H9 (cell line): Measurements from ENCODE around the gene CHSY1. TPM values are rescaled to one million over a fixed set of nuclear protein-coding genes. Genes with fewer than 3 reads are reported as not detected.

Experiments used
- DNase-seq: peaks from one replicate; pipeline ENCODE4 v3.0.0-alpha.2; 2017
- H2AFZ ChIP-seq: one replicate; pipeline ENCODE4 v1.6.1; 2013; ENCODE audit warnings: mild to moderate bottlenecking, low read length, control low read depth, moderate library complexity
- H2AK5ac ChIP-seq: 2 replicates; pipeline ENCODE4 v1.6.1; 2013; ENCODE audit warnings: low read length, control low read depth, mixed read lengths; ENCODE audit not compliant: insufficient read length
- H2BK120ac ChIP-seq: one replicate; pipeline ENCODE4 v1.6.1; 2013; ENCODE audit warnings: low read depth, mild to moderate bottlenecking, low read length, control low read depth, inconsistent platforms; ENCODE audit not compliant: poor library complexity, severe bottlenecking
- H2BK12ac ChIP-seq: 2 replicates; pipeline ENCODE4 v1.6.1; 2013; ENCODE audit warnings: low read length, control low read depth, mixed read lengths, low read depth; ENCODE audit not compliant: insufficient read length
- H2BK15ac ChIP-seq: 2 replicates; pipeline ENCODE4 v1.6.1; 2013; ENCODE audit warnings: low read depth, low read length, control low read depth
- H2BK20ac ChIP-seq: one replicate; pipeline ENCODE4 v1.6.1; 2013; ENCODE audit warnings: low read depth, mild to moderate bottlenecking, low read length, control low read depth, inconsistent platforms; ENCODE audit not compliant: poor library complexity, severe bottlenecking
- H2BK5ac ChIP-seq: 2 replicates; pipeline ENCODE4 v1.6.1; 2013; ENCODE audit warnings: low read length, control low read depth, mixed read lengths; ENCODE audit not compliant: insufficient read length
- H3K14ac ChIP-seq: 2 replicates; pipeline ENCODE4 v1.6.1; 2013; ENCODE audit warnings: low read length, control low read depth; ENCODE audit not compliant: insufficient read depth
- H3K18ac ChIP-seq: 2 replicates; pipeline ENCODE4 v1.6.1; 2013; ENCODE audit warnings: low read depth, mild to moderate bottlenecking, mixed read lengths, low read length, control low read depth; ENCODE audit not compliant: insufficient read length
- H3K23ac ChIP-seq: 2 replicates; pipeline ENCODE4 v1.6.1; 2013; ENCODE audit warnings: low read length, control low read depth, mixed read lengths, low read depth; ENCODE audit not compliant: insufficient read length
- H3K23me2 ChIP-seq: 2 replicates; pipeline ENCODE4 v1.6.1; 2013; ENCODE audit warnings: low read depth, mild to moderate bottlenecking, mixed read lengths, low read length, control low read depth; ENCODE audit not compliant: insufficient read length, poor library complexity, severe bottlenecking
- H3K27ac ChIP-seq: 2 replicates; pipeline ENCODE4 v1.5.1; 2013; ENCODE audit warnings: low read length, control low read depth, mixed read lengths, low read depth; ENCODE audit not compliant: insufficient read length
- H3K27me3 ChIP-seq: 2 replicates; pipeline ENCODE4 v1.6.1; 2013; ENCODE audit warnings: low read length, control low read depth, inconsistent platforms; ENCODE audit not compliant: insufficient read depth
- H3K4ac ChIP-seq: 2 replicates; pipeline ENCODE4 v1.6.1; 2013; ENCODE audit warnings: low read depth, mild to moderate bottlenecking, control low read depth, inconsistent platforms, low read length, moderate library complexity
- H3K4me1 ChIP-seq: 2 replicates; pipeline ENCODE4 v1.6.1; 2013; ENCODE audit warnings: low read length, control low read depth, inconsistent platforms; ENCODE audit not compliant: insufficient read depth
- H3K4me2 ChIP-seq: 2 replicates; pipeline ENCODE4 v1.6.1; 2013; ENCODE audit warnings: low read length, control low read depth, mixed read lengths; ENCODE audit not compliant: insufficient read length, insufficient read depth
- H3K56ac ChIP-seq: 2 replicates; pipeline ENCODE4 v1.6.1; 2013; ENCODE audit warnings: low read depth, mild to moderate bottlenecking, mixed read lengths, low read length, control low read depth; ENCODE audit not compliant: insufficient read length
- H3K79me1 ChIP-seq: 2 replicates; pipeline ENCODE4 v1.6.1; 2013; ENCODE audit warnings: low read depth, mild to moderate bottlenecking, moderate library complexity, low read length, control low read depth, inconsistent platforms; ENCODE audit not compliant: insufficient read depth, poor library complexity, severe bottlenecking
- H3K79me2 ChIP-seq: 2 replicates; pipeline ENCODE4 v1.6.1; 2013; ENCODE audit warnings: low read length, control low read depth, inconsistent platforms; ENCODE audit not compliant: insufficient read depth
- H3K9ac ChIP-seq: 2 replicates; pipeline ENCODE4 v1.6.1; 2013; ENCODE audit warnings: low read length, control low read depth, mixed read lengths; ENCODE audit not compliant: insufficient read length; ENCODE audit errors: extremely low read depth
- H3K9me3 ChIP-seq: one replicate; pipeline ENCODE4 v1.6.1; 2013; ENCODE audit warnings: low read depth, low read length, inconsistent platforms; ENCODE audit not compliant: control insufficient read depth
- H3T11ph ChIP-seq: one replicate; pipeline ENCODE4 v1.6.1; 2013; ENCODE audit warnings: mild to moderate bottlenecking, low read length, control low read depth, inconsistent platforms
- H4K20me1 ChIP-seq: one replicate; pipeline ENCODE4 v1.6.1; 2013; ENCODE audit not compliant: control insufficient read depth, insufficient read length, insufficient read depth
- H4K5ac ChIP-seq: 2 replicates; pipeline ENCODE4 v1.6.1; 2013; ENCODE audit warnings: low read depth, mild to moderate bottlenecking, mixed read lengths, low read length, control low read depth; ENCODE audit not compliant: insufficient read length
- H4K8ac ChIP-seq: replicated peaks from 2 replicates; pipeline ENCODE4 v1.6.1; 2013; ENCODE audit warnings: low read length, control low read depth, mixed read lengths, low read depth; ENCODE audit not compliant: insufficient read length
- H4K91ac ChIP-seq: 2 replicates; pipeline ENCODE4 v1.6.1; 2013; ENCODE audit warnings: low read depth, mild to moderate bottlenecking, moderate library complexity, mixed read lengths, low read length, control low read depth; ENCODE audit not compliant: insufficient read length
- H3K27ac Mint-ChIP-seq, 3 experiments: 2 replicates in 2 of 3; 3 replicates in 1 of 3; pipeline ENCODE4 v1.8.0; 2020 to 2021; ENCODE audit warnings: mixed read lengths in 3 of 3, mild to moderate bottlenecking in 1 of 3, moderate library complexity in 1 of 3
- H3K27me3 Mint-ChIP-seq: 2 replicates; pipeline ENCODE4 v1.8.0; 2021; ENCODE audit warnings: low read depth, mild to moderate bottlenecking, moderate library complexity, mixed read lengths
- H3K36me3 Mint-ChIP-seq, 3 experiments: 2 replicates in 2 of 3; 3 replicates in 1 of 3; pipeline ENCODE4 v1.8.0; 2020 to 2021; ENCODE audit warnings: low read depth in 3 of 3, mixed read lengths in 3 of 3; ENCODE audit not compliant: insufficient read depth in 1 of 3
- H3K4me1 Mint-ChIP-seq, 2 experiments: 2 replicates each; pipeline ENCODE4 v1.8.0; 2020; ENCODE audit warnings: mixed read lengths in 2 of 2
- H3K4me3 Mint-ChIP-seq, 2 experiments: 2 replicates in 1 of 2; 3 replicates in 1 of 2; pipeline ENCODE4 v1.8.0; 2020 to 2021; ENCODE audit warnings: mild to moderate bottlenecking in 2 of 2, mixed read lengths in 2 of 2, moderate library complexity in 1 of 2
- H3K9me3 Mint-ChIP-seq, 2 experiments: 2 replicates in 1 of 2; 3 replicates in 1 of 2; pipeline ENCODE4 v1.8.0; 2020; ENCODE audit warnings: mild to moderate bottlenecking in 2 of 2, mixed read lengths in 2 of 2, moderate library complexity in 1 of 2
- CTCF ChIP-seq: fragments of 200-600 bp; sonication (generic); conservative IDR thresholded peaks from 3 replicates; pipeline ENCODE4 v1.8.0; 2021; ENCODE audit warnings: antibody characterized with exemption, mild to moderate bottlenecking
- WGBS: extraction: QIAGEN DNeasy Blood & Tissue Kit; methylation state at CpG from one replicate; pipeline ENCODE4 v1.1.7; 2013; ENCODE audit warnings: missing lambda C conversion rate, low lambda C conversion rate, mixed read lengths; ENCODE audit not compliant: insufficient read length; ENCODE audit errors: extremely low coverage; 5-methylcytosine and 5-hydroxymethylcytosine counted together
- total RNA-seq: library from RNA; stranded (reverse); gene quantifications from 2 replicates; pipeline ENCODE4 v1.2.1, GENCODE V29; 2021

The CHSY1 gene
- total RNA-seq, 1 experiment from 2014 or later = 68.3 TPM

GRCh38 chr15:101237251-101237650, 14.6 kb downstream of the CHSY1 start:
- peaks cover 26 to 34% (median 31%) of the 10 kb centered on the region in 3 experiments for H3K36me3 Mint-ChIP-seq
- no peak overlapping the region for H3K56ac ChIP-seq
- H3K9ac ChIP-seq = no peak overlapping the region
- peaks cover 32 to 34% of the 10 kb centered on the region in 2 experiments for H3K4me1 Mint-ChIP-seq
- no peak overlapping the region for H3K4me2 ChIP-seq
- DNase-seq = no peak
- H3K4me1 ChIP-seq = peaks cover 7% of the 10 kb centered on the region
- H3K9me3 Mint-ChIP-seq = no peaks in the 10 kb centered on the region
- peaks cover 3% of the 10 kb centered on the region for H3K79me1 ChIP-seq
- WGBS = no CpG with 5 or more reads among the region's 12 CpGs
- no peaks in the 10 kb centered on the region for H4K20me1 ChIP-seq
- H3K27me3 ChIP-seq = no peaks in the 10 kb centered on the region
- no peak overlapping the region for H2AFZ ChIP-seq
- no peaks in the 10 kb centered on the region for H3K27me3 Mint-ChIP-seq
- H3K79me2 ChIP-seq = peaks cover 68% of the 10 kb centered on the region
- H3K4me3 Mint-ChIP-seq = no peak overlapping the region
- H3K4ac ChIP-seq = no peak overlapping the region
- no peak overlapping the region for H3K27ac Mint-ChIP-seq
- H2BK15ac ChIP-seq = no peak overlapping the region
- no peak overlapping the region for H3K14ac ChIP-seq
- no peak overlapping the region for H2BK120ac ChIP-seq
- no peak overlapping the region for H4K8ac ChIP-seq
- H2BK20ac ChIP-seq = no peak overlapping the region
- no peak overlapping the region for H4K5ac ChIP-seq
- no peak overlapping the region for H3T11ph ChIP-seq
- H3K9me3 ChIP-seq = no peaks in the 10 kb centered on the region
- H2BK5ac ChIP-seq = no peak overlapping the region
- no peak overlapping the region for H2BK12ac ChIP-seq
- H3K23ac ChIP-seq = no peak overlapping the region
- H3K23me2 ChIP-seq = no peaks in the 10 kb centered on the region
- no peak overlapping the region for H2AK5ac ChIP-seq
- no peak for TF ChIP-seq CTCF
- no peak overlapping the region for H4K91ac ChIP-seq
- H3K27ac ChIP-seq = no peak overlapping the region
- no peak overlapping the region for H3K18ac ChIP-seq
